Spinal cord (tissue), 10 donors: ENCODE data around the gene SMAD4. TPM values are rescaled to one million over a fixed set of nuclear protein-coding genes. Genes with fewer than 3 reads are reported as not detected.
"Not testable (repeated sequence)": the region's sequence is repeated elsewhere in the genome, so short reads cannot be mapped to it uniquely, and the experiment has no call there.

Experiments used
- DNase-seq, 6 donors: peaks; one replicate each; pipeline versions ENCODE4 v3.0.0 to v3.0.0-alpha.2; 2013 to 2015; ENCODE audit warnings: low spot score in 6 of 6, low read depth in 4 of 6
- H3K27ac ChIP-seq: one replicate; pipeline ENCODE4 v1.5.1; 2013; ENCODE audit warnings: low read depth, low read length, control low read depth
- H3K27me3 ChIP-seq: one replicate; pipeline ENCODE4 v1.6.1; 2013; ENCODE audit warnings: low read length; ENCODE audit not compliant: control insufficient read depth, insufficient read depth
- H3K36me3 ChIP-seq: one replicate; pipeline ENCODE4 v1.6.1; 2013; ENCODE audit warnings: low read length; ENCODE audit not compliant: control insufficient read depth, insufficient read depth
- H3K4me1 ChIP-seq: one replicate; pipeline ENCODE4 v1.6.1; 2013; ENCODE audit warnings: low read length; ENCODE audit not compliant: control insufficient read depth, insufficient read depth
- H3K4me3 ChIP-seq: one replicate; pipeline ENCODE4 v1.5.1; 2013; ENCODE audit warnings: low read depth, low read length, control low read depth
- H3K9me3 ChIP-seq: one replicate; pipeline ENCODE4 v1.6.1; 2013; ENCODE audit warnings: low read length; ENCODE audit not compliant: control insufficient read depth, insufficient read depth
- WGBS: methylation state at CpG from one replicate; pipeline ENCODE4 v1.1.5; 2013; ENCODE audit warnings: missing lambda C conversion rate; ENCODE audit not compliant: insufficient coverage; 5-methylcytosine and 5-hydroxymethylcytosine counted together
- polyA plus RNA-seq, 2 donors: library from polyadenylated mRNA; unstranded; fragments of 120-200 nt; gene quantifications; one replicate each; pipeline ENCODE4 v1.2.1, GENCODE V29; 2013; ENCODE audit not compliant: insufficient read length in 2 of 2
- total RNA-seq, 2 donors: library from RNA; depleted of rRNA in 1 of 2; stranded (reverse); fragments of 120-200 nt in 1 of 2; fragments of >200 nt in 1 of 2; gene quantifications; one replicate each; pipeline versions ENCODE4 v1.2.3 to v1.2.4, GENCODE V29; 2013 to 2014
- donor health status: healthy.

The SMAD4 gene
- total and polyA plus RNA-seq, 4 donors, result 76.5 to 129 (median 85.2) TPM

GRCh38 chr18:50994031-50994430, 36.0 kb upstream of the SMAD4 start:
- Histone ChIP-seq H3K4me3 (no peak overlapping the region), H3K27me3 (no peaks in the 10 kb centered on the region), H3K4me1 (no peaks in the 10 kb centered on the region), H3K36me3 (no peaks in the 10 kb centered on the region), H3K9me3 (no peaks in the 10 kb centered on the region), H3K27ac (no peak overlapping the region)
- WGBS, result 90% methylated on average over 2 of the region's 2 CpGs
- no peak for DNase-seq

- H3K27me3 ChIP-seq, H3K27ac ChIP-seq, DNase-seq, H3K4me1 ChIP-seq, H3K4me3 ChIP-seq, H3K36me3 ChIP-seq, H3K9me3 ChIP-seq: not testable (repeated sequence)
- WGBS, result no CpG with 5 or more reads among the region's 2 CpGs
Measured at GRCh38 chr18:51003174-51003573, 26.8 kb upstream of the SMAD4 start.

- DNase-seq, result no peak
- Histone ChIP-seq H3K27me3 (no peaks in the 10 kb centered on the region), H3K4me3 (no peak overlapping the region), H3K4me1 (peaks cover 3% of the 10 kb centered on the region), H3K9me3 (no peaks in the 10 kb centered on the region), H3K27ac (no peak overlapping the region), H3K36me3 (no peaks in the 10 kb centered on the region)
- WGBS, result 100% methylated on average over 4 of the region's 5 CpGs
Measured at GRCh38 chr18:51006061-51006818, 23.8 kb upstream of the SMAD4 start.

DNA sequence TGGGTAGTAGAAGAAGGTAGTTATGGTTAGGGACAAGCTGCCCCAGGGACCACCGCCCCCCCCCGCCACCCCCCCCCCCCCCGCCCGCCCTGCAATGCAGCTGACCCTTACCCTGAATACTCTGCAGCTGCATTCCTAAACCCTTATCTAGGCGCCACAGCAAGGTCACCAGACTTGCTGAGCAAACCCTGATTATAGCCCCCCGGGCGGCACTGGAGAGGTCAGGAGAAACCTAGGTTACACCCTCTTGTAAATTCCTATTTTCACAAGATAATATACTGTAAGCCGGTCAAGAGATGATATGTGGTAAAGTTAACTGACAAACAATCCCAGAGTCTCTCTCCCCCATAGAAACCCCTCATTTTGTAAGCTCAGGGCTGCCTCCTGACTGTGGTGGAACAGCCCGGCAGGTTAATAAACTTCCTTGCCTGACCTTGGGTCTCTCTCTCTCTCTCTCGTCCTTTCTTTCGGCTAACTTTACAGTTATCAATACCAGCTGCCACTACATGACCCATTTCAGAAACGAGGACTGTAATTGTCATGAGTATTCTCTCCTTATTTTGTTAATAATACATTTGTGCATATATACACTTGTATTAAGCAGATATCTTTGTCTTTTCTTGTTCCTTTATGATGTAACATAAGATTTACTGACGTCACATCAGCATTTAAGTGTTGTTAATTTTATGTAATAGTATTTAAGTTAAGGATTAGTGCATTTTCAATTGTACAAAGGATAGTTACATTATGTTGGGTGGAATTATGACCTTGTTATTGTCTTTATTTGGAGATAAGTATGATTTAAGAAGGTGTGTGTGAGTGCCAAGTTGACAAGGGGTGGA, 22.8 kb upstream of the SMAD4 start:
- H3K4me1 ChIP-seq, result peaks cover 3% of the 10 kb centered on the region
- H3K4me3 ChIP-seq, result no peak overlapping the region
- H3K27me3 ChIP-seq, result no peaks in the 10 kb centered on the region
- no peaks in the 10 kb centered on the region for H3K36me3 ChIP-seq
- WGBS, result 85% methylated on average over 2 of the region's 13 CpGs
- no peaks in the 10 kb centered on the region for H3K9me3 ChIP-seq
- no peak overlapping the region for H3K27ac ChIP-seq
- DNase-seq, result no peak

- Histone ChIP-seq H3K4me3 (no peak overlapping the region), H3K4me1 (peaks cover 3% of the 10 kb centered on the region), H3K27ac (no peak overlapping the region), H3K27me3 (no peaks in the 10 kb centered on the region), H3K36me3 (no peaks in the 10 kb centered on the region), H3K9me3 (no peaks in the 10 kb centered on the region)
- WGBS, result 67% methylated on average over 1 of the region's 1 CpG
- peak in 1 of 6 donors; percentile 21 for DNase-seq
Measured at GRCh38 chr18:51007790-51008139, 22.2 kb upstream of the SMAD4 start.

DNA sequence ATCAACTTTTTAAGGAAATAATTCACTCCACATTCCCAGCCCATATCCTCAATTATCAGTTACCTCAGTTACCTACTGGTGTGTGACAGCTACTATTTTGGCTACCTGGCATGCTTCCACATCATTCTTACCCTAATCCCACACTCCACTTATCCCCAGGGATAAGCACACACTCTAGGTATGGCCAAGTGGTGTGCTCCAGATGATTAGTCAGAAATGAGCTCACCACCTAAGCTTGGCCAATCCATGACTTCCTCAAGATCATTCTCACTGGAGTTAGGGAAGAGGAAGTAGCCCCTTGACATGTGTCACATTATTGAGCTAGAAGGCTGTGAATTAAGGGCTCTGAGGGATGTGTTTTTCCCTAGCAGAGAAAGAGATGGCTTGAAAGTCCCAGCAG, 20.9 kb upstream of the SMAD4 start:
- DNase-seq, result no peak
- H3K36me3 ChIP-seq, result no peaks in the 10 kb centered on the region
- no peak overlapping the region for H3K4me3 ChIP-seq
- H3K27me3 ChIP-seq, result no peaks in the 10 kb centered on the region
- H3K4me1 ChIP-seq, result peaks cover 3% of the 10 kb centered on the region
- no peak overlapping the region for H3K27ac ChIP-seq
- H3K9me3 ChIP-seq, result no peaks in the 10 kb centered on the region

DNA sequence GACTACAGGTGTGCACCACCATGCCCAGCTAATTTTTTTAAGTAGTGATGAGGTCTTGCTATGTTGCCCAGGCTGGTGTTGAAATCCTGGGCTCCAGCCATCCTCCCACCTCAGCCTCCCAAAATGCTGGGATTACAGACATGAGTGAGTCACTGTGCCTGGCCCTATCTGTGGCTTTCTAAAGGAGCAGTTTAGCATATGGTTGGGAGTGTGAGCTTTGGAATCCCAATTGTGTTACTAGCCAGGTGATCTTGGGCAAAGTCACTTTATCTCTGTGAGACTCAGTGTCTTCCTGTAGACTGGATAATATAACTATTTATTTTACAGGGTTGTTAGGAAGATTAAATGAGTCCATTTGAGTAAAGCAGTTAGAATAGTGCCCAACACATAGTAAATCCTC, 19.8 kb upstream of the SMAD4 start:
- H3K9me3 ChIP-seq, result no peaks in the 10 kb centered on the region
- no peak for DNase-seq
- H3K4me3 ChIP-seq, result no peak overlapping the region
- no peaks in the 10 kb centered on the region for H3K36me3 ChIP-seq
- no peak overlapping the region for H3K27ac ChIP-seq
- no peaks in the 10 kb centered on the region for H3K27me3 ChIP-seq
- peaks cover 3% of the 10 kb centered on the region for H3K4me1 ChIP-seq

DNA sequence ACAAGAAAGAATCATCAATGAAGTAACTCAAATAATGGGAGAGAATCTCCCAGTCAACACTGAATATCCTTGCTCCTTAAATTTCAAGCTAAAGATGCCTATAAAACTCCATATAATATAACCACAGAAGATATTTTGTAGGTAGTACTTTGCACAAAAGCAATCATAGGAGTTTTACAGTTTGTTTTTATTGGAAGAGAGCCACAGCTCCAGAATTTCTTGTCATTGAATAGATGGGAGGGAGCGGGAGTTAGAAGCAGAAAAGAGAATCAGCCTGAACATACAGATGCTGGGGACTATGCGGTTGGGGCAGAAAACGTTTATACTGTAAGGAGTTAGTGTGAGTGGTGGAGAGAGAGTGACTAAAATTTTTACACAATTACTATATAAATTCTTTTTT, 18.3 kb upstream of the SMAD4 start:
- Histone ChIP-seq H3K27ac (no peak overlapping the region), H3K4me1 (peaks cover 3% of the 10 kb centered on the region), H3K36me3 (no peaks in the 10 kb centered on the region), H3K4me3 (no peak overlapping the region), H3K9me3 (no peaks in the 10 kb centered on the region), H3K27me3 (no peaks in the 10 kb centered on the region)
- DNase-seq, result no peak
- 100% methylated on average over 1 of the region's 3 CpGs for WGBS

DNA sequence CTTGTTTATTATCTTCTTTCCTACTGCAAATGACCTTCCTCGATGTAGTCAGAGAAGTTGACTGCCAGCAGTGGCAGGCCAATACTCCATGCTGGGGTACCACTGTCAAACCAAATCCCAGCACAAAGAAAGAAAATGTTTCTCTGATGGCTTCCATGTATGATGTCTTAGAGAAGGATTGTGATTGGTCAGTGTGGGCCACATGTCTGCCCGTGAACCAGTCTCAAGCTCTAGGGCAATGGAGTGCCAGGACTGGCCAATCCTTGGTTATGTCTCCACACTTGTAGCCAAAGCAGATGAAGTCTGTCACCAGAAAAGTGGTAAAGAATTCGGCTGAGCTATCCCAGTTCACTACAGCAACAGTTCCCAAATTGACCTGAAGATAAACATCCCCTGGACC, 17.6 kb upstream of the SMAD4 start:
- WGBS, result 100% methylated on average over 1 of the region's 3 CpGs
- no peaks in the 10 kb centered on the region for H3K36me3 ChIP-seq
- no peak overlapping the region for H3K27ac ChIP-seq
- H3K9me3 ChIP-seq, result no peaks in the 10 kb centered on the region
- peaks cover 10% of the 10 kb centered on the region for H3K4me1 ChIP-seq
- DNase-seq, result no peak
- no peaks in the 10 kb centered on the region for H3K27me3 ChIP-seq
- no peak overlapping the region for H3K4me3 ChIP-seq

DNA sequence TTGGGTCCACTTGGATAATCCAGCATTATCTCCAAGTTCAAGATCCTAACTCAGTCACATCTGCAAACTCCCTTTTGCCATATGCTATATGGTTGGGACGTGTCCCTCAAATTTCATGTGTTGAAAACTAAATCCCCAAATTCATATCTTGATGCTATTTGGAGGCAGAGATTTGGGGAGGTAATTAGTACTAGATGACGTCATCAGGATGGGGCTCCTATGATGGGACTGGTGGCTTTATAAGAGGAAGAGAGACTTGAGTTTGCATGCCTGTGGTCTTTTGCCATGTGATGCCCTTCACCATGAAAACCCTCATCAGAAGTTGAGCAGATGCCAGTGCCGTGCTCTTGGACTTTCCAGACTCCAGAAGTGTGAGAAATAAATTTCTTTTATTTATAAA, 16.8 kb upstream of the SMAD4 start:
- H3K4me1 ChIP-seq, result peaks cover 13% of the 10 kb centered on the region
- no peaks in the 10 kb centered on the region for H3K9me3 ChIP-seq
- H3K27ac ChIP-seq, result no peak overlapping the region
- no peak for DNase-seq
- H3K4me3 ChIP-seq, result no peak overlapping the region
- H3K36me3 ChIP-seq, result no peaks in the 10 kb centered on the region
- WGBS, result no CpG with 5 or more reads among the region's 3 CpGs
- H3K27me3 ChIP-seq, result no peaks in the 10 kb centered on the region
